ENCODE data around the gene PHLDB2.
A peak's percentile ranks its signal among the peaks of the same experiment; 100 is the strongest.

Gene PHLDB2

DNA sequence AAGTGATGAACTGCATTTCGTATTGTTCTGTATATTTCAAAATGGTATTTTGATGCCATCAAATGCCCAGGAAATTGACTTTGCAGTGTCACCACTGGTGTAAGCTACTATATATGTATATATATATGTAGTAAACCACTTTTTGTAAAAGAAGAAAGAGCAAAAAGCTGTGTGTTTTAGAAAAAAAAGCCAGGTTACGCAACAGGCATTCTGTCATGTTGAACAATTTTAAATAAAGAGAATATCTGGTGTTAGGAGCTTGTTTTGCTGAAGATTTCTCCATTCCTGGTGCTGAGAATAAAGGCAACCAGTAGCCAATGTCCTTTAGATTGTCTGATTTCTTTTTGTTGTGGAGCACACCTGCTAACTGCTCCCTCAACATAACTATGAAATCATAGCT is 116.1 kb downstream of the PHLDB2 start:
- Histone ChIP-seq H4K91ac (ENCODE audit: low read length) (no peak overlapping the region), H3K79me1 (replicated peaks; ENCODE audit: low read length, poor library complexity, severe bottlenecking) (no peaks in the 10 kb centered on the region), H3K9me3 (ENCODE audit: control insufficient read depth, low read length) (no peaks in the 10 kb centered on the region), H3K18ac (ENCODE audit: low read depth in 1 of 2, low read length in 2 of 2) (no peak overlapping the region), H2AFZ (ENCODE audit: low read depth, low read length) (no peak overlapping the region), H3K14ac (ENCODE audit: low read length in 2 of 2) (no peak overlapping the region), H3K27ac (ENCODE audit: low read length, poor library complexity, severe bottlenecking) (no peak overlapping the region), H2BK120ac (ENCODE audit: low read depth, low read length) (no peak overlapping the region), H3K23ac (ENCODE audit: low read length in 2 of 2) (no peak overlapping the region), H3K4me3 (ENCODE audit: insufficient read depth in 1 of 2, low read depth in 1 of 2, low read length in 2 of 2) (no peak overlapping the region), H2BK15ac (ENCODE audit: low read depth, poor library complexity, severe bottlenecking) (no peak overlapping the region), H3K4ac (ENCODE audit: low read depth in 1 of 2, low read length in 2 of 2) (no peak overlapping the region), H3K36me3 (ENCODE audit: control insufficient read depth in 1 of 2, insufficient read depth in 2 of 2, low read depth in 1 of 2, low read length in 2 of 2) (peaks cover 4 to 59% of the 10 kb centered on the region in 2 experiments), H4K8ac (ENCODE audit: low read length) (no peak overlapping the region), H2AK5ac (ENCODE audit: low read length, severe bottlenecking) (no peak overlapping the region), H3K9ac (ENCODE audit: low read length) (no peak overlapping the region), H2BK5ac (ENCODE audit: low read depth, low read length, poor library complexity, severe bottlenecking) (no peak overlapping the region), H3K4me1 (ENCODE audit: control insufficient read depth, insufficient read depth, low read depth, low read length) (peaks cover 2% of the 10 kb centered on the region), H3K27me3 (ENCODE audit: control insufficient read depth in 1 of 2, insufficient read depth in 1 of 2, low read length in 2 of 2) (no peaks in the 10 kb centered on the region), H2BK12ac (ENCODE audit: low read length in 2 of 2) (no peak overlapping the region), H3K4me2 (ENCODE audit: low read length, poor library complexity, severe bottlenecking) (no peak overlapping the region)
- 92% methylated on average over 1 of the region's 2 CpGs for WGBS
- DNase-seq = no peak

DNA sequence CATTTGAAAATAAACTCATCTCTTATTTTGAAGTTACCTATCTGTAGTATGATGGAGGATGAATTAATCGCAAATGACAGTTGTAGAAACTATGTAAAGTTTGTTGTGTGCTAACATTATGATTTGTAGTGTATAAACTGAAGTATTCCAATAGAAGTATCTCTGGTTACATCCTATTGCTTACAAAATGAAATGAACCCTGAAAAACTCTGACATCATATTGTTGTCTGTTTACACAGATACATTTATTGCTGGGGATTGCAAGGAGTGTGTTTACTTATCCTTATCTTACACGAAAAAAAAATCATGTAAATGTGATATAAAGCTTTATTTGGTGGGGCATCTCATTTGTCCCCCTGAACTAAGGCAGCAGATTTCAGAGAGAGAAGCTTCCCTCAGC is 117.2 kb downstream of the PHLDB2 start:
- no peak overlapping the region for H3K18ac ChIP-seq (ENCODE audit: low read depth in 1 of 2, low read length in 2 of 2)
- no peak overlapping the region for H3K4me2 ChIP-seq (ENCODE audit: low read length, poor library complexity, severe bottlenecking)
- no peak overlapping the region for H3K27ac ChIP-seq (ENCODE audit: low read length, poor library complexity, severe bottlenecking)
- H2AFZ ChIP-seq (ENCODE audit: low read depth, low read length) = no peak overlapping the region
- no peak overlapping the region for H2AK5ac ChIP-seq (ENCODE audit: low read length, severe bottlenecking)
- H4K91ac ChIP-seq (ENCODE audit: low read length) = no peak overlapping the region
- no peak overlapping the region for H2BK5ac ChIP-seq (ENCODE audit: low read depth, low read length, poor library complexity, severe bottlenecking)
- H2BK120ac ChIP-seq (ENCODE audit: low read depth, low read length) = no peak overlapping the region
- no peaks in the 10 kb centered on the region for H3K27me3 ChIP-seq (ENCODE audit: control insufficient read depth in 1 of 2, insufficient read depth in 1 of 2, low read length in 2 of 2)
- no peak overlapping the region for H2BK12ac ChIP-seq (ENCODE audit: low read length in 2 of 2)
- H3K23ac ChIP-seq (ENCODE audit: low read length in 2 of 2) = no peak overlapping the region
- H3K9ac ChIP-seq (ENCODE audit: low read length) = no peak overlapping the region
- H3K9me3 ChIP-seq (ENCODE audit: control insufficient read depth, low read length) = no peaks in the 10 kb centered on the region
- H2BK15ac ChIP-seq (ENCODE audit: low read depth, poor library complexity, severe bottlenecking) = no peak overlapping the region
- peaks cover 4 to 48% of the 10 kb centered on the region in 2 experiments for H3K36me3 ChIP-seq (ENCODE audit: control insufficient read depth in 1 of 2, insufficient read depth in 2 of 2, low read depth in 1 of 2, low read length in 2 of 2)
- no peak overlapping the region for H3K4me3 ChIP-seq (ENCODE audit: insufficient read depth in 1 of 2, low read depth in 1 of 2, low read length in 2 of 2)
- peaks cover 5% of the 10 kb centered on the region for H3K79me1 ChIP-seq (replicated peaks; ENCODE audit: low read length, poor library complexity, severe bottlenecking)
- no CpG with 5 or more reads among the region's 2 CpGs for WGBS
- H3K4ac ChIP-seq (ENCODE audit: low read depth in 1 of 2, low read length in 2 of 2) = no peak overlapping the region
- no peak for DNase-seq
- H4K8ac ChIP-seq (ENCODE audit: low read length) = no peak overlapping the region
- H3K4me1 ChIP-seq (ENCODE audit: control insufficient read depth, insufficient read depth, low read depth, low read length) = peaks cover 6% of the 10 kb centered on the region
- H3K14ac ChIP-seq (ENCODE audit: low read length in 2 of 2) = no peak overlapping the region

DNA sequence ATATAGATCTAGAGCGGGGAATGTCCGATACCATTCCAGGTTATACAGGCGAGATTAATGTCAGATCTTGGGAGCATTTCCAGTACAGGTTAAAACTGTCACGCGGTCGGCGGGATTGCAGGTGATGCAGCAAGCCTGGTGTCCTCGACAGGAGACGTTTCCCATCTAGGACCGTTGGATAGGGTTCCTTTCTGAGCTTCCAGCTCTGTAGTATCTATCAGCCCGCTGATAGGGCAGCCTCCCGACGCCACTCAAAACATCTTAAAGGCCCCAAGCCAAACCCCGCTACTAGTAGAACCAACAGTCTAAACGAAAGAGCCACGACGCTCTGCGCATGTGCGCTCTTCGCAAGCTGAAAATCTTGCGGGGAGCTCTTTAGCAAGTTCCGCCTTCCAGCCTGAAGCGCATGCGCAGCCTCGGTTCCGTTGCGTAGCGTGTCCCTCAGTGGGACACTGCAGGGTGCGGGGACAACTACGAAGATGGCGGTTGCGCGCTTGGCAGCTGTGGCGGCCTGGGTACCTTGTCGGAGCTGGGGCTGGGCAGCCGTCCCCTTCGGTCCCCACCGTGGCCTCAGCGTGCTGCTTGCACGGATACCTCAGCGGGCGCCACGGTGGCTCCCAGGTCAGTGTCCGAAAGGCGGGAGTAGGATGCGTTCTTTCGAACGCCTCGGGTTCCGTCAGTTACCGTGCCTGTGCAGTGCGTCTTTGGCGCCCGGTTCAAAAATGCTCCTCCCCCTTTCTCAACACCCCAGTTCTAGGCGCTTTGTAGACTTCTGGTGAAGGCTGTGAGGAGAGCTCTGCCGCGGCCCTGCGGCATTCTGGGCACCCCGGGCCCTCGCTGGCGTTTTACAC is 119.7 kb downstream of the PHLDB2 start, which contains the start of gene ABHD10:
TSS of gene ABHD10 (plus strand) at position 444 of the 851 bp plus-strand sequence. CDS start at position 480, 36 bp downstream.
- peak within 1 kb of the TSS; percentile 55 for H3K27ac ChIP-seq (ENCODE audit: low read length, poor library complexity, severe bottlenecking)
- peak within 1 kb of the TSS; percentile 71 for H4K91ac ChIP-seq (ENCODE audit: low read length)
- no peaks in the 10 kb centered on the region for H3K9me3 ChIP-seq (ENCODE audit: control insufficient read depth, low read length)
- peak within 1 kb of the TSS; percentile 8 for H2BK5ac ChIP-seq (ENCODE audit: low read depth, low read length, poor library complexity, severe bottlenecking)
- H2BK12ac ChIP-seq (ENCODE audit: low read length in 2 of 2) = peak within 1 kb of the TSS in 1 of 2 experiments; percentile 67
- H3K4me2 ChIP-seq (ENCODE audit: low read length, poor library complexity, severe bottlenecking) = peak within 1 kb of the TSS; percentile 46
- peak within 1 kb of the TSS; percentile 94 for H3K9ac ChIP-seq (ENCODE audit: low read length)
- H3K14ac ChIP-seq (ENCODE audit: low read length in 2 of 2) = peak within 1 kb of the TSS in 1 of 2 experiments; percentile 98
- 3% methylated on average over 55 of the region's 61 CpGs for WGBS
- H4K8ac ChIP-seq (ENCODE audit: low read length) = peak within 1 kb of the TSS; percentile 87
- peaks cover 5% of the 10 kb centered on the region for H3K79me1 ChIP-seq (replicated peaks; ENCODE audit: low read length, poor library complexity, severe bottlenecking)
- H3K36me3 ChIP-seq (ENCODE audit: control insufficient read depth in 1 of 2, insufficient read depth in 2 of 2, low read depth in 1 of 2, low read length in 2 of 2) = peaks cover 0 to 24% of the 10 kb centered on the region in 2 experiments
- peak within 1 kb of the TSS; percentile 29 to 76 for H3K4ac ChIP-seq (ENCODE audit: low read depth in 1 of 2, low read length in 2 of 2)
- H3K18ac ChIP-seq (ENCODE audit: low read depth in 1 of 2, low read length in 2 of 2) = peak within 1 kb of the TSS; percentile 56 to 92
- H3K27me3 ChIP-seq (ENCODE audit: control insufficient read depth in 1 of 2, insufficient read depth in 1 of 2, low read length in 2 of 2) = no peaks in the 10 kb centered on the region
- H2AK5ac ChIP-seq (ENCODE audit: low read length, severe bottlenecking) = no peak within 1 kb of the TSS
- peak within 1 kb of the TSS; percentile 29 for H2BK15ac ChIP-seq (ENCODE audit: low read depth, poor library complexity, severe bottlenecking)
- peak within 1 kb of the TSS; percentile 94 for H3K4me3 ChIP-seq (ENCODE audit: insufficient read depth in 1 of 2, low read depth in 1 of 2, low read length in 2 of 2)
- peak within 1 kb of the TSS in 1 of 2 experiments; percentile 39 for H3K23ac ChIP-seq (ENCODE audit: low read length in 2 of 2)
- H2BK120ac ChIP-seq (ENCODE audit: low read depth, low read length) = peak within 1 kb of the TSS; percentile 39
- peak; percentile 97 for DNase-seq
- H2AFZ ChIP-seq (ENCODE audit: low read depth, low read length) = peak within 1 kb of the TSS; percentile 95
- peaks cover 6% of the 10 kb centered on the region for H3K4me1 ChIP-seq (ENCODE audit: control insufficient read depth, insufficient read depth, low read depth, low read length)

DNA sequence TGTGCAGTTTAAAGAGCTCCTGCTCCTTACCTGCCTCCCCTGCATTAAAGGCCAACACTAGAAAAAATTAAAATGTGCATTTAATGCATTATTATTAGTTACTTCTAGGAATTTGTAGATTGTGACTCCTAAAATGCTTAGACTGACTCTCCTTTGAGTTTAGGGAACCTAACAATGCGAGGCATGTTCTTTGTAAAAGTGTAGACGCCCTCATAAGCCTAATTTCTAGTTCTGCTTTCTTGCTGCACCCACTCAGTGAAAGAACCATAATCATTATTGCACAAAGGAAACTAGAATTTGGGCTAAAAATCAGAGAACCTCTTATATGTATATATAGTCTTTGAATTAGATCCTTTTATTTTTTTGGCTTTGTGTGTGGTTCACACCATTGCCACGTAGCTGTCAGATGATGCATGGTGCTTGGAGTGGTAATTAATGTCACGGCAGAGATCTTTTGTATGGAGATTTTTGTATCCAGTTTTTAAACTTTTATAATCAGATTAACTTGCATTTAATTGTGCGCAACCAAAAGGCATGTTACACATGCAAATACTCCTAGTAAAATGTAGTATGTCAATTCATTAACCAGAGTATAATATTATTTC is 120.5 kb downstream of the PHLDB2 start:
- H2AK5ac ChIP-seq (ENCODE audit: low read length, severe bottlenecking) = no peak overlapping the region
- no peaks in the 10 kb centered on the region for H3K27me3 ChIP-seq (ENCODE audit: control insufficient read depth in 1 of 2, insufficient read depth in 1 of 2, low read length in 2 of 2)
- peak overlapping the region; percentile 94 for H3K4me3 ChIP-seq (ENCODE audit: insufficient read depth in 1 of 2, low read depth in 1 of 2, low read length in 2 of 2)
- WGBS = 10% methylated on average over 2 of the region's 5 CpGs
- H2AFZ ChIP-seq (ENCODE audit: low read depth, low read length) = peak overlapping the region; percentile 95
- no peak overlapping the region for H3K14ac ChIP-seq (ENCODE audit: low read length in 2 of 2)
- no peak overlapping the region for H3K23ac ChIP-seq (ENCODE audit: low read length in 2 of 2)
- H3K79me1 ChIP-seq (replicated peaks; ENCODE audit: low read length, poor library complexity, severe bottlenecking) = peaks cover 7% of the 10 kb centered on the region
- H2BK5ac ChIP-seq (ENCODE audit: low read depth, low read length, poor library complexity, severe bottlenecking) = no peak overlapping the region
- no peak overlapping the region for H2BK120ac ChIP-seq (ENCODE audit: low read depth, low read length)
- peaks cover 6% of the 10 kb centered on the region for H3K4me1 ChIP-seq (ENCODE audit: control insufficient read depth, insufficient read depth, low read depth, low read length)
- H3K9ac ChIP-seq (ENCODE audit: low read length) = peak overlapping the region; percentile 94
- H3K36me3 ChIP-seq (ENCODE audit: control insufficient read depth in 1 of 2, insufficient read depth in 2 of 2, low read depth in 1 of 2, low read length in 2 of 2) = peaks cover 0 to 21% of the 10 kb centered on the region in 2 experiments
- no peak for DNase-seq
- H3K4ac ChIP-seq (ENCODE audit: low read depth in 1 of 2, low read length in 2 of 2) = peak overlapping the region in 1 of 2 experiments; percentile 76
- H3K9me3 ChIP-seq (ENCODE audit: control insufficient read depth, low read length) = no peaks in the 10 kb centered on the region
- no peak overlapping the region for H4K8ac ChIP-seq (ENCODE audit: low read length)
- H3K27ac ChIP-seq (ENCODE audit: low read length, poor library complexity, severe bottlenecking) = no peak overlapping the region
- no peak overlapping the region for H2BK15ac ChIP-seq (ENCODE audit: low read depth, poor library complexity, severe bottlenecking)
- peak overlapping the region; percentile 46 for H3K4me2 ChIP-seq (ENCODE audit: low read length, poor library complexity, severe bottlenecking)
- no peak overlapping the region for H4K91ac ChIP-seq (ENCODE audit: low read length)
- no peak overlapping the region for H2BK12ac ChIP-seq (ENCODE audit: low read length in 2 of 2)
- H3K18ac ChIP-seq (ENCODE audit: low read depth in 1 of 2, low read length in 2 of 2) = peak overlapping the region in 1 of 2 experiments; percentile 92
